PC-3 (cell line): ENCODE results near the gene ADAMTS6.

Source experiments
- CTCF ChIP-seq: fragments of 300-600 bp; sonication (generic); conservative IDR thresholded peaks from 2 replicates; pipeline ENCODE4 v1.5.1; 2017; ENCODE audit warnings: antibody characterized with exemption, low read depth, mild to moderate bottlenecking, low read length
- EZH2 ChIP-seq: fragments of 300-600 bp; sonication (generic); IDR thresholded peaks from one replicate; pipeline ENCODE4 v1.6.1; 2017; ENCODE audit warnings: antibody characterized with exemption, mild to moderate bottlenecking, low read length; ENCODE audit not compliant: unreplicated experiment

DNA sequence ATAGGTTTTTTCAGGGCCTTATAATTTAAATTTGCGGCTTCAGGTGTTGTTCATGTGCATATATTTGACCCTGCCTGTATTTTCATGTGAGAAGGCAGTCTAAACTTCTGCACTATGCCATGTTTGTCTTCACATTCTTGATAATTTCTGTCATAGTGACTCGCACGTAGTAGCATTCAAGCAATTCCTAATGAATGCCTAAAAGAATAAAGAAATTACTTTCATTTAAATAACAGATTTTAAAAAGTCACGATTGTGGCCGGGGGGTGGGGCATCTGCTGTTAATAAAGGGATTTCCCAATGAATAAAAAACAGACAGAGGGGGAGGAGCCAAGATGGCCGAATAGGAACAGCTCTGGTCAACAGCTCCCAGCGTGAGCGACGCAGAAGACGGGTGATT lies 318.0 kb downstream of the ADAMTS6 start:
- no peak for TF ChIP-seq EZH2
- TF ChIP-seq CTCF: no peak
